Measurements from ENCODE around the gene LEKR1.
"Not testable (repeated sequence)": the region's sequence is repeated elsewhere in the genome, so short reads cannot be mapped to it uniquely, and the experiment has no call there.

Gene LEKR1

DNA sequence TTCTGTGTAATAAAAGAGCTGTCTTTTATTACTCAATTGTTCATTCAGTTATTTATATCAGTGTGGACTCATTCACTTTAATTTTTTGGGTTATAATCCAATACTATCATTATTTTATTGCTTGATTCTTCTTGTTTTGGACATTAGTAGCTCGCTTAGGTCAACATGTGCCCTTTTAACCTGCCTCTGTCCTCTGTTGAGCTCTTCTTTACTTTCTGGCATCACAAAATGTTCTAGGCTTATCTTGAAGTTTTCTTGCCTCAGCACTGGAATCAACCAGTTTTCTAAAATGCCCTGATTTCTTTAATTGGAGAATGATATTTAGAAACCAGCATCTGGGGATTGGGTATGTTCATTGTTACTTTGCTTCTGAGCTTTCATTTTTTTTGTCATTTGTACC, 82.2 kb downstream of the LEKR1 start:
- no peak for DNase-seq

DNA sequence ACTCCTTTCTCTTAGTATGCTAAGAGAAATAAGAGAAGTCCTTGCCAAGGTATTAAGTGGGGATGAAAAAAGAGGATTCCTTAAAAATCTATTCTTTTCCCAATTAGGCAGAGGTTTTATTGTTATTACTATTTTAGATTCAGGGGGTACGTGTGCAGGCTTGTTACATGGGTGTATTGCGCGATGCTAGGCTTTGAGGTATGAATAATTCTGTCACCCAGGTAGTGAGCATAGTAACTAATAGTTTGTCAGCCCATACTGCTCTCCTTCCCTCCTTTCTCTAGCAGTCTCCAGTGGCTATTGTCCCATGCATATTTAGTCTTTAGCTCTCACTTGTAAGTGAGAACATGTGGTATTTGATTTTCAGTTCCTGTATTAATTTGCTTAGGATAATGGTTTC, 83.9 kb downstream of the LEKR1 start:
- DNase-seq: no peak

DNA sequence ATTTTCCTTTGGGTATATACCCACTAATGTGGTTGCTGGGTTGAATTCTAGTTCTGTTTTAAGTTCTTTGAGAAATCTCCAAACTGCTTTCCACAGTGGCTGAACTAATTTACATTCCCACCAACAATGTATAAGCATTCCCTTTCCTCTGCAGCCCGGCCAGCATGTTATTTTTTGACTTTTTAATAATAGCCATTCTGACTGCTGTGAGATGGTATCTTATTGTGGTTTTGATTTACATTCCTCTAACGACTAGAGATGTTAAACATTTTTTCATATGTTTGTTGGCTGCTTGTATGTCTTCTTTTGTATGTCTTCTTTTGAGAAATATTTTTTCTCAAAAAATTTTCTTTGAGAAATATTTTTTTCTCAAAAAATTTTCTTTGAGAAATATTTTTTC, 84.7 kb downstream of the LEKR1 start:
- DNase-seq: not testable (repeated sequence)

DNA sequence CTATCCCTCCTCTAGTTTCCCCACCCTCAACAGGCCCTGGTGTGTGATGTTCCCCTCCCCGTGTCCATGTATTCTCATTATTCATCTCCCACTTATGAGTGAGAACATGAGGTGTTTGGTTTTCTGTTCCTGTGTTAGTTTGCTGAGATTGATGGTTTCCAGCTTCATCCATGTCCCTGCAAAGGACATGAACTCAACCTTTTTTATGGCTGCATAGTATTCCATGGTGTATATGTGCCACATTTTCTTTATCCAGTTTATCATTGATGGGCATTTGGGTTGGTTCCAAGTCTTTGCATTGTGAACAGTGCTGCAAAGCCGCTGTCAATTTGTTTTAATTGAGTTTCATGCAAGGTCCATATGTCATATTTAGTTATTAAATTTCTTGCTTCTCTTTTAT, 88.1 kb downstream of the LEKR1 start:
- not testable (repeated sequence) for DNase-seq

DNA sequence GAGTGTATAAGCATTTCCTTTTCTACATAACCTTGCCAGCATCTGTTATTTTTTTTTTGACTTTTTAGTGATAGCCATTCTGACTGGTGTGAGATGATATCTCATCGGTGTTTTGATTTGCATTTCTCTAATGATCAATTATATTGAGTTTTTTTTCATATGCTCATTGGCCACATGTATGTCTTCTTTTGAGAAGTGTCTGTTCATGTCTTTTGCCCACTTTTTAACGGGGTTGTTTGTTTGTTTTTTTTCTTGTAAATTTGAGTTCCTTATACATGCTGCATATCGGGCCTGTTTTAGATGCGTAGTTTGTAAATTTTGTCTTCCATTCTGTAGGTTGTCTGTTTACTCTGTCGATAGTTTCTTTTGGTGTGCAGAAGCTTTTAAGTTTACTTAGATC, 89.2 kb downstream of the LEKR1 start:
- DNase-seq: no peak

DNA sequence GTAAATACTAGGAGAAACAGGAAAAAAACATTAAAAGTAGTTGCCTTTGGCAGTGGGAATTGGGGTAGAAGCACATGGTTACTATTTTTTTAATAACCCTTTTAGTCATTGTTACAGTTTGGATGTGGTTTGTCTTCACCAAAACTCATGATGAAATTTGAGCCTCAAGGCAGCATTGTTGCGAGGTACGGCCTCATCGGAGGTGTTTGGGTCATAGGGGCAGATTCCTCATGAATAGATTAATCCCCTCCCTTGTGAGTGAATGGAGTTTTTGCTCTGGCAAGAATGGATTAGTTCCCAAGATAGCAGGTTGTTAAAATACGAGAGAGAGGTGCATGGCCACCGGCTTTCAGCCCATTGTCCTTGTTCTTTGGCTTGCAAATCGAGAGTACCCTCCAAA, 92.6 kb downstream of the LEKR1 start:
- no peak for DNase-seq

DNA sequence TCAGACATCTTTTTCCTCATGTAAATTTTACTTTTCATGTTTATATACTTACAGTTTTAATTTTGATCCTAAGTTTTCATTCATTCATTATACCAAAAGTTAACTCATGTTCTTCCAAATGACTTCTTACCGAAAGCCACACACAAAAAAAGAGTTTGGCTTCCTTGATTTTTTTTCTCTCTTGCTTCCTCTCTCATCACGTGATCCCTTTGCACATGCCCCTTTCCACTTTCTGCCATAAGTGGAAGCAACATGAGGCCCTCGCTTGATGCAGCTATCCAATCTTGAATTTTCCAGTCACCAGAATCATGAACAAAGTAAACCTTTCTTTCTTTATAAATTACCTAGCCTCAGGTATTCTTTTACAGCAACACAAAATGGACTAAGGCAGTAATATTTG, 93.7 kb downstream of the LEKR1 start:
- no peak for DNase-seq

DNA sequence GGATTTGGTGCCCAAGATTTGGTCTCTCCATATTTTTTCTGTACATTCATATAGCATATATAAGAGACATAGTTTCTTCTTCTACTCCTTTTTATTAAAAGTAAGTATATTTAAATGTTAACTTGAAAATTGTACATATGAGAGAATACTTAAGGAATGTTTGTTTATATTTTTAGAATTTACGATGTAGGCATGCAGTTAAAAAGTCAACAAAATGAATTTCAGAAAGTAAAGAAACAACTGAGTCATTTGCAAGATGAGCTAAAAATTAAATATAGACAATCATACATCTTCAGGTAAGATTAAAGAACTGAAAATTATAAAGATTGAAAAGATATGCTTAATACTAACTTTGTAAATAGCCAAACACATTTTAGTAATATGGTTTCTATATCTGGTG, 94.2 kb downstream of the LEKR1 start:
- DNase-seq: no peak

DNA sequence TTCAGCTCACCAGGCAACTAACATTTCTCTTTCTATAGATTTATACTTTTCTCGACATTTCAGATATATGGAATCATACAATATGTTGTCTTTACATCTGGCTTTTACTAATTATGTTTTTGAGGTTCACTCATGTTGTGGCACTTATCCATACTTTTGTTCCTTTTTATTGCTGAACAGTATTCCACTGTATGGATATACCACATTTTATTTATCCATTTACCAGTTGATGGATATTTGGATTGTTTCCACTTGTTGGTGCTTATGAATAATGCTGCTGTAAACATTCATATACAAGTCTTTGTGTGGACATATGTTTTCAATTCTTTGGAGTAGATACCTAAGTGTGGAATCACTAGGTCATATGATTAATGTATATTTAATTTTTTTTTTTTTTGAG, 97.2 kb downstream of the LEKR1 start:
- no peak for DNase-seq

DNA sequence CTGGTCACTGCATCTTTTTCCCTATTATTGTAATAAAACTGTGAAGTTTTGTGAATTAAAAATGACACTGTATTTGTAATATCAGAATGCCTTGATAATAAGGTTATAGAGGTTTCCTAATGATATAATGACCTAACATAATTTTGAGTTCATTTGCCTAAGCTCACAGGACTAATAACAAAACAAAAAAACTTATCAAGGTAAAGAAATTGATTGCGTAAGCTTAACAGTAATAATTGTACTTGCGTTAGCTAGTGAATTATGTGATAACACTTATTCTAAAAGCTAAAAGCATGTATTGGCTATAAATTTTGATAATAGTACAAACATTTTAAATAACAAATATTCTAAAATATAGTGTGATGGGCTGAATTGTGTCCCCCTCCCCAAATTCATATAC, 112.6 kb downstream of the LEKR1 start:
- no peak for DNase-seq

DNA sequence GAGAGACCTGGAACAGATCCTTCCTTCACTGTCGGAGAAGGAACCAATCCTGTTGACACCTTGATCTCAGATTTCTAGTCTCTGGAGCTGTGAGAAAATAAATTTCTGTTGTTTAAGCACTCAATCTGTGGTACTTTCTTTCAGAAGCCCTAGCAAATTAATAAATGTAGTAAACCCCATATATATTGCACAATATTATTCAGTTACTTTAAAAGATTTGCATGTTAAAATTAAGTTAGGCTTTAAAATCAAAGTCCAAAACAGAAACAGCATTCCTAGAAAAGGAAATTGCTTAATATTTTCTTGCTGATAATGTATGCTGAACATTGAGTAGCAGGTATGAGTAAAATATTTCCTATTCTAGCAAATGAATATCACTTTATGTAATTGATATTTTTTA, 113.2 kb downstream of the LEKR1 start:
- no peak for DNase-seq

DNA sequence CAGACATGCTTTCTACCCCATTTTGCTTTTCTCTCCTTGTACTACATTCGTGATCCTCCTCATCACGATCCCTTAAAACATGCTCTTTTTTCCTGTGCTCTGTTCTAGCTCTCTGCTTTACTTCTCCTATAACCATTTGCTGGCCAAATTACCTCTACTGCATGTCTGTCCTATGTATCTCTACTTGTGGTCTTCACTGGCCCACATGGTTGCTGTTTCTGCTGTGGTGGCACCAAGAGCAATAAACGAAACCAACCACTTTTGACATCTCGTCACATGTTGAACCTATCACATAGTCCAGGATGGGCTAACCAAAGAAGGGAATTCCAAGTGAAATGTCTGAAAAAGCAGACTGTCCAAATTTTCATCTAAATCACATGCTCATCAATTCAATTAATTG, 115.2 kb downstream of the LEKR1 start:
- no peak for DNase-seq

DNA sequence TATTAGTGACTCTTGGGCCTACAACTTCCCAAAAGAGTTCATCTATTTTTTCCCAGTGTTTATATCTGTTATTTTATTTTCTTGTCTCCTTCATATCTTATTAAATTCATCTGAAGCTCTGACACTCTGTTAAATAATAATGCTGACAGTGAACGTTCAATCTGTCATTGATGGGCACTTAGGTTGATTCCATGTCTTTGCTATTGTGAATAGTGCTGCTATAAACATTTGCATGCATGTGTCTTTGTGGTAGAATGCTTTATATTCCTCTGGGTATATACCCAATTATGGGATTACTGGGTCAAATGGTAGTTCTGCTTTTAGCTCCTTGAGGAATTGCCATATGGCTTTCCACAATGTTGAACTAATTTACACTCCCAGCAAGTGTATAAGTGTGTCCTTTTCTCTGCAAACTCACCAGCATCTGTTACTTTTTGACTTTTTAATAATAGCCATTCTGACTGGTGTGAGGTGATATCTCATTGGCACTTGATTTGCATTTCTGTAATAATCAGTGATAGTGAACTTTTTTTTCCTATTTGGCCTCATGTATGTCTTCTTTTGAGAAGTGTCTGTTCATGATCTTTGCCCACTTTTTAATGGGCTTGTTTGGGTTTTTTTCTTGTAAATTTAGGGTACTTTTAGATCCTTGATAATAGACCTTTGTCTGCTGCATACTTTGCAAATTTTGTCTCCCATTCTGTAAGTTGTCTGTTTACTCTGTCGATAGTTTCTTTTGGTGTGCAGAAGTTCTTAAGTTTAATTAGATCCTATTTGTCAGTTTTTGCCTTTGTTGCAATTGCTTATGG, 122.5 kb downstream of the LEKR1 start:
- no peak for DNase-seq

DNA sequence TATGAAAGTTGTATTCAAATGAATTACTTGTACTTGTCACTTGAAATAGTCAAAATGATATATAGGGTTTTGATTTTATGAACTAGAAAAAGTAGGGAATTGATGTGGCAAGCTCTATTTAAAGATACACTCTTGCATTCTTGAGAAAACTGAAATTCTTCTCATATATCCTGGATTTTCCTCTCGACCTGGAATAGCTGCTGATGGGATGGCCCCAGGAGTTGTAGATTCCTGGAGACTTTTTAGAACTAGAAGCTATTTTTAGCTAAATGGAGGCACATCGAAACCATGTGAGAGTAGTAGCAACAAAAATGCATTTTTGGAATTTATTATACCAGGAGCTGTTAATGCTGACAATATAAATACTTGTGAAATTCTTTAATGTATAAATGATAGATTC, 125.9 kb downstream of the LEKR1 start:
- DNase-seq: no peak

DNA sequence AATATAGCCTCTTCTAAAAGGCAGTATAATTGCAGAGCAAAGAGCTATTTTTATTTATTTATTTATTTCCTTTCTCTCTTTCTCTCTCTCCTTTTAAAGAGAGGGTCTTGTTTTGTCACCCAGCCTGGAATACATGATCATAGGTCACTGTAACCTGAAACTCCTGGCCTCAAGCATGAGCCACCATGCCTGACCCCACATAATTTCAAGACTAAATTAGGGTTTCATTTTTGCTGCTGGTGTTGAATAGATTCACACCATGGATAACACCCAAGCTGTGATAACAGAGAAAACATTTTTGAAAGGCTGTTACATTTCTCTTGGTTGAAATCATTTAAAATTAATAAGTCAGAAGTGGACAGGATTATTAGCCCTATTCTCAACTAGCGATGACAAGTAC, 131.6 kb downstream of the LEKR1 start:
- DNase-seq: no peak

DNA sequence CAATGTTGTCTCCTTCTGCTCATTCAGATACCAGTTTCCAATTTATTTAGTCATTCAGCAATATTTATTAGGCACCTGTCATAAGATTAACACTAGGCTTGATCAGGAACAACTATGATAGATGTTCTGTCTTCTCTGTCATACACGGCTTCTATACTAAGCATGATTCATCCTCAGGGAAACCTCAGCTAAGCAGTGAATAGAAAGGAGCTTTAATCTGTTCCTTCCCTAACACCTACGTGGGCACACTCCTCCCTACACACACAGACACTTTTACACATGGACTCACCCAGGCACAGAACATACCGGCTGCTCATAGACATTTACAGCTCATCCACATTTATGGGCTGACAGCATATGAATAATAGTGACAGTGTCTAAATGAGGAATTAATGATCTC, 136.9 kb downstream of the LEKR1 start:
- DNase-seq: no peak

DNA sequence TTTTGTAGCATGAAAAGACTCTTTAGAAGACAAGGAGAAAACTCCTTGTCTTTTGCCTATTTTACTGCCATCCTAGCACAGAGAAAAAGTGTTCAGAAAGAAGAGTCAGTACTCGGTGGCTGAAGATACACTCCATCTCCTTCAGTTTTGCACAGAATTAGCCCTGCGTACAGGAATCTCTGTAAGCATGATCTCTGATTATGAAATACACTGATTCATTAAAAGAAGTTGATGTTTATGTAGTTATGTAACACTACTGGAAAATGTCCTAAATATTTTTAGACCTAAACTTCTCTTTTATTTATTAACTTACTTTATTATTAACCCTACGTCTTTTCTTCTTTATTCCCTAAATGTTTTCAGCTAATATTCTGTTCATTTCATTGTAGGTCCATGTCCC, 138.4 kb downstream of the LEKR1 start:
- no peak for DNase-seq

DNA sequence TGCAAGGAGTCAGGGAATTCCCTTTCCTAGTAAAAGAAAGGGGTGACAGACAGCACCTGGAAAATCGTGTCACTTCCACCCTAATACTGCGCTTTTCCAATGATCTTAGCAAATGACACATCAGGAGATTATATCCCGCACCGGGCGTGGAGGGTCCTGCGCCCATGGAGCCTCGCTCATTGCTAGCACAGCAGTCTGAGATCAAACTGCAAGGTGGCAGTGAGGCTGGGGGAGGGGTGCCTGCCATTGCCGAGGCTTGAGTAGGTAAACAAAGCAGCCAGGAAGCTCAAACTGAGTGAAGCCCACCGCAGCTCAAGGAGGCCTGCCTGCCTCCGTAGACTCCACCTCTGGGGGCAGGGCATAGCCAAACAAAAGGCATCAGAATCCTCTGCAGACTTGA, 140.2 kb downstream of the LEKR1 start:
- not testable (repeated sequence) for DNase-seq

DNA sequence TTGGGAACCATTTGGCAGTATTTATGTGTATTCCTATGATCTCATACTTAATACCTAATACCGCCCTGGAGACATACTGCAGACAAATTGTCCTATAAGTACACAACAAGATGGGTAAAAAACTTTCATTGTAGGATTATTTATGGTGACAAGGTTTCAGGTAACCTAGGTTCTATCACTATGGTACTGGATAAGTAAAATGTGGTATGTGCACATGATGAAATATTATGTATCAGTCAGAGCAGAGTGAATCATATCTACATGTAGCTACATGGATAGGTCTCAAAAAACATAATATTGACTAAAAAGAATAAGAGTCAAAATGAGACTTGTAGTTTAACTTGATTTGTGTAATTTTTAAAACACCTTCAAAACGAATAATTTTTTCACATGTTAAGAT, 147.8 kb downstream of the LEKR1 start:
- no peak for DNase-seq

DNA sequence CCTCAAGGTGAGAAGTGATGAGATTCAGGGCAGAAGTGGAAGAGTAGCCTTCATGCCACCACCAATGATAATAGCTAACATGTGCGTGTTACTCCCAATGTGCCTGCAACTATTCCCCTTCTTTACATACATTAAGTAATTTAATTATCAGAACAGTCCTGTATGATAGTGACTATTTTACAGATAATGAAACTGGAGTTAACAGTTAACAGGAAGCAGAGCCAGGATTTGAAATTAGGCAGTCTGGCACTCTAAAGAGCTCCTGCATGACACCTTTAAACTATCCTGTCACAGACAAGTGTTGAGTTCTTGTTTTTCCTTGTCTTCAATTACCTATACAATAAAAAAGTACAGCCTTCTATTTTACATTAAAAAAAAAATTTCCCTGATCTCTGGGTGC, 148.8 kb downstream of the LEKR1 start:
- DNase-seq: no peak

DNA sequence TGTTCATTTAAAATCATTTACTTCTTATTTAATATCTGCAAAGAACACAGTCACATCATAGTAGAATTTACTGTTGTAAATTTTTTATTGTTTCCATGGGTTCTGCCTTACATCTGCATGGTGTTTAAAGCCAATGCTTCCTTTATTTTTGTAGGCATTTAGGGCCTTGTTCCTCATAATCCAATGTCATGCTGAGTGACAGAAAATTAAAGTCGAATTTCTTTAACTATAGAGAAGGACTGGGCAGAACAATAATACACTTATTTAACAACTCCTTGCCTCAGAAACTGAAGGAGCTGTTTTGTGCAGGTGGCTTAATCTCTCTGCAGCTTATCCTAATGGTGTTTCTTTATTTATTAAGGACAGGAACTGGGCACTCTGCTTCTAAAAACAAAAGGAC, 149.6 kb downstream of the LEKR1 start:
- no peak for DNase-seq

DNA sequence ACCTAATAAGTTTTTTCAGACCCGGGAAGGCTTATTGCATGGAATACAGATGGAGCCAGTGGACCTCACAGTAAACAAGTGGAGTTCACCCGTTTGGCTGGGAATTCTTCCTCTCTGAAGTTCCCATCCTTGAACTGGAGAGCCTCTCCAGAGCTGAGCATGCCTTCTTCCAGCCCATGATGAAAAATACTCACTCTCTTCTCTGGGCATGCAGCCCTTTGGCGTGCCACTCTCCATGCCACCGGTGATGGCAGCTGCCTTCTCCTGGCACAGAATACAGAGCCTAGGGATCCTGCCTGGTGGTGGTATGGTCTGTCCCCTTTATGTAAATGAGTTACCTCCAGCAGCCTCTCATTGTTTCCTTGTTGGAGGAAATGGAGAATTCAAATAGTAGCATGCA, 150.8 kb downstream of the LEKR1 start:
- no peak for DNase-seq

DNA sequence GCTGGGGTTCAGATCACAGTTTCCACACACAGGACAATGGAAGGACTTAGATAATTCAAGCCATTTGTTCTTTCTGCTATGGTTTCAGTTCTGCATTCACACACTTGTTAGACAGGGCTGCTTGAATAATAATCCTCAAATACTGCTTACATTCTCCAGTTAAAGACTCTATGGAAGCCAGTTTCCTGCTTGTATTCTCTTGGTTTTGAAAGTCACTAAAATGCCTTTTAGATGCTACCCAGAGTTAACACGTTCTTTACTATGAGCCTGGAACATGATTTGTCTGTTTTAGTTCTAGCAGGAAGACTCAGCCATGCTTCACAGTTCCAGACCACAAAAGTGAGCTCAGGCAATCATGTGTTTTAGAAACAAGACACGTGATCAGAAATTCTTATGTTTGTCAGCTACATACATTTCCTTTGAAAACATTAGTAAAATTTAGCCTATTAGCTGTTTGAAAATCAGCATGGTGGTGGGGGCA, 152.4 kb downstream of the LEKR1 start:
- DNase-seq: no peak

DNA sequence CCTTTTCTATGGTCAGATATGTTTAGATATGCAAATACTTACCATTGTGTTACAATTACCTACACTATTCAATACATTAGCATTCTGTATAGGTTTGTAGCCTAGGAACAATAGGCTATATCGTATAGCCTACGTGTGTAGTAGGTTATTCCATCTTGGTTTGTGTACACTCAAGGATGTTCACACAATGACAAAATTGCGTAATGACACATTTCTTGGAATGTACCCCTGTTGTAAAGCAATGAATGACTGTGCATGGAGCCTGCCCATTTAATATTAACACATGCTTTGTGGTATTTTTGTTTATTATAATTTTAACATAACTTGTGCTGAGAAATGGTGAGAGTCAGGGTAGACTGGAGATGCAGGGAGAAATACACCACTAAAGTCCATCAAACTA, 154.9 kb downstream of the LEKR1 start:
- no peak for DNase-seq

DNA sequence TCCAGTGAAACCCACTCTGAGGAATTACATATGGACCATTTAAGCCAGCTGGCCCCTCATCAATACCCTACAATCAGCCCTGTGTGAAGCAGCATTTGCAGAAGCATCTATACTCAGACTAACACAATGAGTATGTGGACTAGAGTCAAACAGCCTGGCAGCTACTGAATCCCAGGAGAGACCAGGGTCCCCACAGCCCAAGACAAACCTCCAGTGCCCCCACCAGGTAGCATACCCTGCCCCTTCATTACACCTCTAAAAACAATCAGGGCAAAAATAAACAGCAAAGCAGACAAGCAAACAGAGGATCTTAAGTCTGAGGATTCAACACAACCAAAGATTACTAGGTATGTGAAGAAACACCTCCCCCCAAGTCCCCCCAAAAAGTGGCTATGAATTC, 157.4 kb downstream of the LEKR1 start:
- no peak for DNase-seq

Measured in right kidney (tissue), 1 donor.